ENCODE results near the gene ADARB1. TPM values are rescaled to one million over a fixed set of nuclear protein-coding genes. Genes with fewer than 3 reads are reported as not detected.

ADARB1 gene
- total and polyA plus RNA-seq, 2 experiments from 2014 or later: 4.8 to 14.8 TPM

DNA sequence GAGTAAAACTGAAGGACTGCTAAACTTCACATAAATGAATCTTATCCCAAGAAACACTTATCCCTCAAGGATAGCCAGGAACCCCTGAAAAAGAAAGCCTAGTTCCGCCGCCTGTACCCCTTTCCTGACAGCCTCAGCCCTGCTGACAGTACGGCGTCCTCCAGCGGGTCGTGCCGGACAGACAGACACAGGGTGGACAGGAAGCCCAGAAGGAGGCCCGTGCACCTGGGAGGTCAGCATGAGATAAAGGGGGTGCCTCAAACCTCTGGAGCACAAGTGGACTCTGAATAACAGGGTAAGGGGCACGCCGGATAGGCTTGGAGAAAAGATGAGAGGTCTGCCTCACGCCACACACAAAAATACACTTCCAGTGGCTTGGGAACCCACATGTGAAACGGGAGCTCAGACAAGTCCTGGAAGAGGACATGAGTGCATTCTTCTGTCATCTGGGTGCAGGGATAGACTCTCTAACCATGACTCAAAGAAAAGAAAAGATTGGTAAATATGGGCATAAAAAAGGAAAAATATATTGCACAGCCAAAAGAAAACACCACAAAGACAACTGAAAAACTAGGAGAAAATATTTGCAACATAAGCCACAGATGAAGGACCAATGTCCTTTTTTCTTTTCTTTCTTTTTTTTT is 17.3 kb upstream of the ADARB1 start:
- ATAC-seq (no peak), DNase-seq (ENCODE audit: low spot score) (no peak)
- Histone ChIP-seq H3K27me3 (ENCODE audit: insufficient read depth) (no peaks in the 10 kb centered on the region), H4K20me1 (replicated peaks; ENCODE audit: insufficient read depth) (no peaks in the 10 kb centered on the region), H3K9me2 (ENCODE audit: insufficient read depth) (no peaks in the 10 kb centered on the region), H3K27ac (ENCODE audit: low read depth) (no peak overlapping the region), H3K4me2 (no peak overlapping the region), H3K79me2 (replicated peaks; ENCODE audit: insufficient read depth) (no peaks in the 10 kb centered on the region), H3F3A (replicated peaks; ENCODE audit: low read depth) (no peaks in the 10 kb centered on the region), H2AFZ (0 out of 2 replicates have a peak overlapping the region, but pooled peaks have one; percentile 10), H3K4me1 (ENCODE audit: insufficient read depth) (peaks cover 6% of the 10 kb centered on the region; the same call in 1 of the 2 replicates), H3K36me3 (ENCODE audit: insufficient read depth) (no peaks in the 10 kb centered on the region), H3K4me3 (no peak overlapping the region)
- Mint-ChIP-seq H3K4me3 (no peak overlapping the region), H3K9me3 (no peaks in the 10 kb centered on the region), H3K4me1 (peaks cover 15% of the 10 kb centered on the region), H3K36me3 (ENCODE audit: low read depth) (no peaks in the 10 kb centered on the region), H3K27me3 (ENCODE audit: insufficient read depth, low read depth, poor library complexity) (peaks cover 8% of the 10 kb centered on the region), H3K27ac (no peak overlapping the region)
- TF ChIP-seq POLR2AphosphoS5 (IDR thresholded peaks at IDR 0.05; ENCODE audit: low read depth) (no peak), NANOG (IDR thresholded peaks at IDR 0.05; ENCODE audit: borderline replicate concordance) (no peak), ZNF114 (CRISPR knock-in tag; IDR thresholded peaks at IDR 0.05) (no peak)

GRCh38 chr21:45057886-45058285 is 16.5 kb upstream of the ADARB1 start:
- H3K4me3 ChIP-seq: no peak overlapping the region
- no peaks in the 10 kb centered on the region for H3K9me3 Mint-ChIP-seq
- H3K79me2 ChIP-seq (replicated peaks; ENCODE audit: insufficient read depth): no peaks in the 10 kb centered on the region
- no peaks in the 10 kb centered on the region for H3K36me3 ChIP-seq (ENCODE audit: insufficient read depth)
- DNase-seq (ENCODE audit: low spot score): no peak
- no peak for ATAC-seq
- H3K27me3 ChIP-seq (ENCODE audit: insufficient read depth): no peaks in the 10 kb centered on the region
- peaks cover 8% of the 10 kb centered on the region for H3K27me3 Mint-ChIP-seq (ENCODE audit: insufficient read depth, low read depth, poor library complexity)
- no peak overlapping the region for H3K27ac Mint-ChIP-seq
- H3K4me3 Mint-ChIP-seq: no peak overlapping the region
- no peak overlapping the region for H3K4me2 ChIP-seq
- no peaks in the 10 kb centered on the region for H3F3A ChIP-seq (replicated peaks; ENCODE audit: low read depth)
- no peaks in the 10 kb centered on the region for H3K9me2 ChIP-seq (ENCODE audit: insufficient read depth)
- H3K36me3 Mint-ChIP-seq (ENCODE audit: low read depth): no peaks in the 10 kb centered on the region
- peaks cover 6% of the 10 kb centered on the region; the same call in 1 of the 2 replicates for H3K4me1 ChIP-seq (ENCODE audit: insufficient read depth)
- peaks cover 13% of the 10 kb centered on the region for H3K4me1 Mint-ChIP-seq
- H4K20me1 ChIP-seq (replicated peaks; ENCODE audit: insufficient read depth): no peaks in the 10 kb centered on the region
- no peak overlapping the region for H3K27ac ChIP-seq (ENCODE audit: low read depth)
- no peak overlapping the region for H2AFZ ChIP-seq
- TF ChIP-seq EZH2 (IDR thresholded peaks at IDR 0.05; ENCODE audit: low read depth, unreplicated experiment): no peak
- TF ChIP-seq NANOG (IDR thresholded peaks at IDR 0.05; ENCODE audit: borderline replicate concordance): no peak
- TF ChIP-seq, protein P1, sequence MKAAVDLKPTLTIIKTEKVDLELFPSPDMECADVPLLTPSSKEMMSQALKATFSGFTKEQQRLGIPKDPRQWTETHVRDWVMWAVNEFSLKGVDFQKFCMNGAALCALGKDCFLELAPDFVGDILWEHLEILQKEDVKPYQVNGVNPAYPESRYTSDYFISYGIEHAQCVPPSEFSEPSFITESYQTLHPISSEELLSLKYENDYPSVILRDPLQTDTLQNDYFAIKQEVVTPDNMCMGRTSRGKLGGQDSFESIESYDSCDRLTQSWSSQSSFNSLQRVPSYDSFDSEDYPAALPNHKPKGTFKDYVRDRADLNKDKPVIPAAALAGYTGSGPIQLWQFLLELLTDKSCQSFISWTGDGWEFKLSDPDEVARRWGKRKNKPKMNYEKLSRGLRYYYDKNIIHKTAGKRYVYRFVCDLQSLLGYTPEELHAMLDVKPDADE (IDR thresholded peaks at IDR 0.05): no peak
- TF ChIP-seq JUNB (IDR thresholded peaks at IDR 0.05; ENCODE audit: unreplicated experiment): no peak
- no peak for TF ChIP-seq STAT1 (IDR thresholded peaks at IDR 0.05; ENCODE audit: unreplicated experiment)
- TF ChIP-seq, protein P2, sequence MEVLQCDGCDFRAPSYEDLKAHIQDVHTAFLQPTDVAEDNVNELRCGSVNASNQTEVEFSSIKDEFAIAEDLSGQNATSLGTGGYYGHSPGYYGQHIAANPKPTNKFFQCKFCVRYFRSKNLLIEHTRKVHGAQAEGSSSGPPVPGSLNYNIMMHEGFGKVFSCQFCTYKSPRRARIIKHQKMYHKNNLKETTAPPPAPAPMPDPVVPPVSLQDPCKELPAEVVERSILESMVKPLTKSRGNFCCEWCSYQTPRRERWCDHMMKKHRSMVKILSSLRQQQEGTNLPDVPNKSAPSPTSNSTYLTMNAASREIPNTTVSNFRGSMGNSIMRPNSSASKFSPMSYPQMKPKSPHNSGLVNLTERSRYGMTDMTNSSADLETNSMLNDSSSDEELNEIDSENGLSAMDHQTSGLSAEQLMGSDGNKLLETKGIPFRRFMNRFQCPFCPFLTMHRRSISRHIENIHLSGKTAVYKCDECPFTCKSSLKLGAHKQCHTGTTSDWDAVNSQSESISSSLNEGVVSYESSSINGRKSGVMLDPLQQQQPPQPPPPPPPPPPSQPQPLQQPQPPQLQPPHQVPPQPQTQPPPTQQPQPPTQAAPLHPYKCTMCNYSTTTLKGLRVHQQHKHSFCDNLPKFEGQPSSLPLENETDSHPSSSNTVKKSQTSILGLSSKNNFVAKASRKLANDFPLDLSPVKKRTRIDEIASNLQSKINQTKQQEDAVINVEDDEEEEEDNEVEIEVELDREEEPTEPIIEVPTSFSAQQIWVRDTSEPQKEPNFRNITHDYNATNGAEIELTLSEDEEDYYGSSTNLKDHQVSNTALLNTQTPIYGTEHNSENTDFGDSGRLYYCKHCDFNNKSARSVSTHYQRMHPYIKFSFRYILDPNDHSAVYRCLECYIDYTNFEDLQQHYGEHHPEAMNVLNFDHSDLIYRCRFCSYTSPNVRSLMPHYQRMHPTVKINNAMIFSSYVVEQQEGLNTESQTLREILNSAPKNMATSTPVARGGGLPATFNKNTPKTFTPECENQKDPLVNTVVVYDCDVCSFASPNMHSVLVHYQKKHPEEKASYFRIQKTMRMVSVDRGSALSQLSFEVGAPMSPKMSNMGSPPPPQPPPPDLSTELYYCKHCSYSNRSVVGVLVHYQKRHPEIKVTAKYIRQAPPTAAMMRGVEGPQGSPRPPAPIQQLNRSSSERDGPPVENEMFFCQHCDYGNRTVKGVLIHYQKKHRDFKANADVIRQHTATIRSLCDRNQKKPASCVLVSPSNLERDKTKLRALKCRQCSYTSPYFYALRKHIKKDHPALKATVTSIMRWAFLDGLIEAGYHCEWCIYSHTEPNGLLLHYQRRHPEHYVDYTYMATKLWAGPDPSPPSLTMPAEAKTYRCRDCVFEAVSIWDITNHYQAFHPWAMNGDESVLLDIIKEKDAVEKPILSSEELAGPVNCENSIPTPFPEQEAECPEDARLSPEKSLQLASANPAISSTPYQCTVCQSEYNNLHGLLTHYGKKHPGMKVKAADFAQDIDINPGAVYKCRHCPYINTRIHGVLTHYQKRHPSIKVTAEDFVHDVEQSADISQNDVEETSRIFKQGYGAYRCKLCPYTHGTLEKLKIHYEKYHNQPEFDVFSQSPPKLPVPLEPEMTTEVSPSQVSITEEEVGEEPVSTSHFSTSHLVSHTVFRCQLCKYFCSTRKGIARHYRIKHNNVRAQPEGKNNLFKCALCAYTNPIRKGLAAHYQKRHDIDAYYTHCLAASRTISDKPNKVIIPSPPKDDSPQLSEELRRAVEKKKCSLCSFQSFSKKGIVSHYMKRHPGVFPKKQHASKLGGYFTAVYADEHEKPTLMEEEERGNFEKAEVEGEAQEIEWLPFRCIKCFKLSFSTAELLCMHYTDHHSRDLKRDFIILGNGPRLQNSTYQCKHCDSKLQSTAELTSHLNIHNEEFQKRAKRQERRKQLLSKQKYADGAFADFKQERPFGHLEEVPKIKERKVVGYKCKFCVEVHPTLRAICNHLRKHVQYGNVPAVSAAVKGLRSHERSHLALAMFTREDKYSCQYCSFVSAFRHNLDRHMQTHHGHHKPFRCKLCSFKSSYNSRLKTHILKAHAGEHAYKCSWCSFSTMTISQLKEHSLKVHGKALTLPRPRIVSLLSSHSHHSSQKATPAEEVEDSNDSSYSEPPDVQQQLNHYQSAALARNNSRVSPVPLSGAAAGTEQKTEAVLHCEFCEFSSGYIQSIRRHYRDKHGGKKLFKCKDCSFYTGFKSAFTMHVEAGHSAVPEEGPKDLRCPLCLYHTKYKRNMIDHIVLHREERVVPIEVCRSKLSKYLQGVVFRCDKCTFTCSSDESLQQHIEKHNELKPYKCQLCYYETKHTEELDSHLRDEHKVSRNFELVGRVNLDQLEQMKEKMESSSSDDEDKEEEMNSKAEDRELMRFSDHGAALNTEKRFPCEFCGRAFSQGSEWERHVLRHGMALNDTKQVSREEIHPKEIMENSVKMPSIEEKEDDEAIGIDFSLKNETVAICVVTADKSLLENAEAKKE (CRISPR knock-in tag; IDR thresholded peaks at IDR 0.05): no peak
- TF ChIP-seq ZNF331 (CRISPR knock-in tag; IDR thresholded peaks at IDR 0.05; ENCODE audit: low read depth): no peak
- no peak for TF ChIP-seq EZH2phosphoT487 (IDR thresholded peaks at IDR 0.05; ENCODE audit: unreplicated experiment)
- TF ChIP-seq ZNF114 (CRISPR knock-in tag; IDR thresholded peaks at IDR 0.05): no peak
- no peak for TF ChIP-seq POLR2AphosphoS5 (IDR thresholded peaks at IDR 0.05; ENCODE audit: low read depth)
- no peak for TF ChIP-seq CTCF (conservative IDR thresholded peaks at IDR 0.05; ENCODE audit: low read depth in 2 of 2)
